Gastrocnemius medialis (tissue), 4 donors: ENCODE data around the gene WDR54.

Source experiments
- POLR2A ChIP-seq, 2 donors: fragments of 450-650 bp; IDR thresholded peaks; one replicate each; pipeline ENCODE4 v1.6.1; 2017; ENCODE audit warnings: antibody characterized with exemption in 2 of 2, mild to moderate bottlenecking in 2 of 2, moderate library complexity in 2 of 2
- TF ChIP-seq, protein P1 (sequence below), 5 experiments: fragments of 450-650 bp in 3 of 5; fragments of 200-600 bp in 2 of 5; sonication (generic) in 2 of 5; IDR thresholded peaks in 4 of 5; conservative IDR thresholded peaks in 1 of 5; 1 replicate in 4 of 5; 2 replicates in 1 of 5; pipeline ENCODE4 v1.5.1; 2016 to 2019; ENCODE audit warnings: antibody characterized with exemption in 5 of 5, mild to moderate bottlenecking in 3 of 5, moderate library complexity in 3 of 5

DNA sequence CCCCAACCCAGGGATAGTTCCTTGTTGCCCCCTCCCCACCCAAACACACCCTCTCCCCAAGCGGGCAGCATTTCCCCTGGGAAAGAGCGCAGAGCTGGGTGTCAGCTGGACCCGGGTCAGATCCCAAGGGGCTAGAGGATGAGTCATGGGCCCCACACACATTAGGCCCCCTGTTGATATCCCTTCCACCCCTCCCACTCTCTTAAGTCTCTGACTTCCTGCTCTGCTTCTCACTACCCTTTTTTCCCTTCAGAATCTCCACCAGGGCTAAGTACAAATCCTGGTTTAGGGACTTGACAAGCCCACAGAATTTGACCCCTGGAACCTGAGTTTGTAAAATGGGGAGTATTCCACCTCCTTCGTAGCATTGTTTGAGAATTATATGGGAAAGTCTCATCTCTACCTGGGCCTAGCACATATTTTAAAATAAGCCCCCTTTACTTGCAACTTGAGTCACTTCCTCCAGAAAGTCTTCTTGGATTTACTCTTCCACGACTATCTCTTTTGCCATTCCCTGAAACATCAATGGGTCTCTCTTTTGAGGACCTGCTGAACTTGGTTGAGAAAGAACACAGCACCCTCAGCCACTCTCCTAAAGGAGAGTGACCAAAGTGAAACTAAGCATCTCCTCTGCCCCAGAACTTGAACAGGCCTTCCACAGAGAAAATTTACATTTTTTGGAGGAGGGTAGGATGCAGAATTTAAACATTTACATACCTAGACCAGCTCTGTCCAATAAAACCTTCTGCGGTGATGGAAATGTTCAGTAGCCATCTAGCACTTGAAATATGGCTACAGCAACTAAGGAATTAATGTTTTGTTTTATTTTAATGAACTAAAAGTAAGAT is 15.5 kb downstream of the WDR54 start:
- TF ChIP-seq POLR2A (IDR thresholded peaks at IDR 0.05), result no peak
- TF ChIP-seq, protein P1, sequence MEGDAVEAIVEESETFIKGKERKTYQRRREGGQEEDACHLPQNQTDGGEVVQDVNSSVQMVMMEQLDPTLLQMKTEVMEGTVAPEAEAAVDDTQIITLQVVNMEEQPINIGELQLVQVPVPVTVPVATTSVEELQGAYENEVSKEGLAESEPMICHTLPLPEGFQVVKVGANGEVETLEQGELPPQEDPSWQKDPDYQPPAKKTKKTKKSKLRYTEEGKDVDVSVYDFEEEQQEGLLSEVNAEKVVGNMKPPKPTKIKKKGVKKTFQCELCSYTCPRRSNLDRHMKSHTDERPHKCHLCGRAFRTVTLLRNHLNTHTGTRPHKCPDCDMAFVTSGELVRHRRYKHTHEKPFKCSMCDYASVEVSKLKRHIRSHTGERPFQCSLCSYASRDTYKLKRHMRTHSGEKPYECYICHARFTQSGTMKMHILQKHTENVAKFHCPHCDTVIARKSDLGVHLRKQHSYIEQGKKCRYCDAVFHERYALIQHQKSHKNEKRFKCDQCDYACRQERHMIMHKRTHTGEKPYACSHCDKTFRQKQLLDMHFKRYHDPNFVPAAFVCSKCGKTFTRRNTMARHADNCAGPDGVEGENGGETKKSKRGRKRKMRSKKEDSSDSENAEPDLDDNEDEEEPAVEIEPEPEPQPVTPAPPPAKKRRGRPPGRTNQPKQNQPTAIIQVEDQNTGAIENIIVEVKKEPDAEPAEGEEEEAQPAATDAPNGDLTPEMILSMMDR (IDR thresholded peaks at IDR 0.05 in 4 of 5, conservative IDR thresholded peaks at IDR 0.05 in 1 of 5), result no peak
